ENCODE data around the gene DNAH7. TPM values are rescaled to one million over a fixed set of nuclear protein-coding genes. Genes with fewer than 3 reads are reported as not detected.

The DNAH7 gene
- total RNA-seq, 1 donor = 0.10 TPM

DNA sequence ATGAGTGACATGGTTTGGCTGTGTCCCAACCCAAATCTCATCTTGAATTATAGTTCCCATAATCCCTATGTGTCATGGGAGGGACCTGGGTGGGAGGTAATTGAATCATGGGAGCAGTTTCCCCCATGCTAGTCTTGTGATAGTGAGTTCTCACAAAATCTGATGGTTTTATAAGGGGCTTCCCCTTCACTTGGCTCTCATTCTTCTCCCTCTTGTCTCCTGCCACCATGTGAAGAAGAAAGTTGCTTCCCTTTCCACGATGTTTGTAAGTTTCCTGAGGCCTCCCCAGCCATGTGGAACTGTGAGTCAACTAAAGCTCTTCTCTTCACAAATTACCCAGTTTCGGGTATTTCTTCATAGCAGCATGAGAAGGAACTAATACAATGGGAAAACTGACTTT is 14.0 kb downstream of the DNAH7 start:
- no peaks in the 10 kb centered on the region for H3K27me3 ChIP-seq (ENCODE audit: insufficient read depth, low read length)
- H3K4me1 ChIP-seq (ENCODE audit: insufficient read depth, low read length) = no peaks in the 10 kb centered on the region
- no peaks in the 10 kb centered on the region for H3K9me3 ChIP-seq (ENCODE audit: low read depth, low read length)
- H3K4me3 ChIP-seq (ENCODE audit: low read length) = no peak overlapping the region

DNA sequence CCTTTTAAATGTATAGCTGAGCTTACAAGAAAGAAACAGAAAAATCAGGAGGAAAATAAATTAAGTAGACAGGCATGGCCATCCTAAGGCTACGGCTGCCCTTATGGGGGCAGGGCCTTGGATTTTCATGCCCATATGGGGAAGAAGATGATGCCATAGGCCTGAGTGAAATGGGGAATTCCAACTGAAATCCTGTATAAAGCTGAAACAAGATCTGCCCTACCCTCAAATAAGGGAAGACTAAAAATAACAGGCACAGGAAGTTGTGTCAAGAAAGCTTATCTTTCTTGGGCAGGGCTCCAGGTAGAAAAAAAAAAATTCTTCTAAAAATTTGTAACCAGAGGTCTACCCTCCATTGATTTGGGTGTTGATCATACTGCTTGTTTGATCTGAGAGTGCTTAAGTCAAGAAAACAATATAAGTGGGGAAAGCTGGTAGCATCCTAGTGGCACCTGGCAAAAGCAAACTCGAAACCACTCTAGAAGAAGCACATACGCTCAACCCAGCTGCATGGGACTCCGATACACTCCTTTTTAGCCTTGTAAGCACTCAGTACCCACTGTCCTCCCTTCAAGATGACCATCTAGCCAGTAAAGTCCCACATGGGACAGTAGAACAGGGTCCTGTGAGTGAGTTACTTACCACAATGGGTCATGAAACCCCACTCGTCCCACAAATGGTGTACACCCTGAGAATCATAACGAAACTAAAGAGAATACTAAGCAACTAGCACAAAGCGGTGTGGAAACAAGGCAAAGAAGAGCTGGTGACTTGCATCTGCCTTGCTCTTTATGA is 22.3 kb downstream of the DNAH7 start:
- H3K27me3 ChIP-seq (ENCODE audit: insufficient read depth, low read length) = peaks cover 1% of the 10 kb centered on the region

DNA sequence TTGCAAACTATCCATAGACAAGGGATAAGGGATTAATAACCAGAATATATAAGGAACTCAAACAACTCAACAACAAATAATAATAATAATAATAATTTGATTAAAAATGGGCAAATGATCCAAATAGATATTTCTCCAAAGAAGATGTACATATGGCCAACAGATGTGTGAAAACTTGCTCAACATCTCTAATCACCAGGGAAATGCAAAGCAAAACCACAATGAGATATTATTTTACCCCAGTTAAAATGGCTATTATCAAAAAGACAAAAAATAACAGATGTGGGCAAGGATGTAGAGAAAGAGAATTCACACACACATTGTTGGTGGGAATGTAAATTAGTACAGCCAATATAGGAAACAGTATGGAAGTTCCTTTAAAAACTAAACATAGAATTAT is 26.9 kb downstream of the DNAH7 start:
- Histone ChIP-seq H3K9me3 (ENCODE audit: low read depth, low read length) (peaks cover 43% of the 10 kb centered on the region), H3K4me3 (ENCODE audit: low read length) (no peak overlapping the region), H3K4me1 (ENCODE audit: insufficient read depth, low read length) (no peaks in the 10 kb centered on the region), H3K27me3 (ENCODE audit: insufficient read depth, low read length) (peaks cover 5% of the 10 kb centered on the region)

More for the DNA sequence above, 22.3 kb downstream of the DNAH7 start:
- H3K4me3 ChIP-seq (ENCODE audit: low read length) = no peak overlapping the region
- no peaks in the 10 kb centered on the region for H3K4me1 ChIP-seq (ENCODE audit: insufficient read depth, low read length)
- peaks cover 2% of the 10 kb centered on the region for H3K9me3 ChIP-seq (ENCODE audit: low read depth, low read length)

DNA sequence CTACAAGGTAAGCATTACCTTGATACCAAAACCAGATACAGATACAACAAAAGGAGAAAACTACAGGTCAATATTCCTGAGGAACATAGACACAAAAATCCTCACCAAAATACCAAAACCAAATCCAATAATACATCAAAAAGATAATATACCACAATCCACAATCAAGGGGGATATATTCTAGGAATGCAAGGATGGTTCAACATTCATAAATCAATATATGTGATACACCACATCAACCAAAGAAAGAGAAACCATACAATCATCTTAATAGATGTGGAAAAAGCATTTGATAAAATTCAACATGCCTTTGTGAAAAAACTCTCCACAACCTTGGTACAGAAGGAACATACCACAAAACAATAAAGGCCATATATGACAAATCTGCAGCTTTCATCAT is 28.4 kb downstream of the DNAH7 start:
- Histone ChIP-seq H3K9me3 (ENCODE audit: low read depth, low read length) (peaks cover 43% of the 10 kb centered on the region), H3K27me3 (ENCODE audit: insufficient read depth, low read length) (peaks cover 5% of the 10 kb centered on the region), H3K4me3 (ENCODE audit: low read length) (no peak overlapping the region), H3K4me1 (ENCODE audit: insufficient read depth, low read length) (no peaks in the 10 kb centered on the region)

DNA sequence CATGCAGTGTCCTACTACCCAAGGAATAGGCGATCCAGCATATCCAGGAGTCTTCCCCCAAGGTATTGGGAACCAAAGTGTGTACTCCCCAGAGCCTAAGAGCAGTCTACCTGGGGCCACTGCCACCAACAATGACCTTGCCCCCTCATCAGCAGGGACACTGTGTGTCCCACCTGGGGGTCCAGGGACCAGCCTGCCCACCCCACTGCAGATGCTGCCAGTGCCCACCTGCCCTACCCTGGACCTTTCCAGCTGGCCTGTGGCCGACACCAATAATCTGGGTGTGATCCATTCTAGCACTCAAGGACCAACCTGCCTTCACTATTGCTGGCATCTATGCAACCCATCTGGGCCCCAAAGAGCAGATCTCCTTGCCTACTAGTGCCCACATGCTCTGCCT is 32.2 kb downstream of the DNAH7 start:
- Histone ChIP-seq H3K4me1 (ENCODE audit: insufficient read depth, low read length) (no peaks in the 10 kb centered on the region), H3K4me3 (ENCODE audit: low read length) (no peak overlapping the region), H3K9me3 (ENCODE audit: low read depth, low read length) (peaks cover 43% of the 10 kb centered on the region), H3K27me3 (ENCODE audit: insufficient read depth, low read length) (peaks cover 5% of the 10 kb centered on the region)

DNA sequence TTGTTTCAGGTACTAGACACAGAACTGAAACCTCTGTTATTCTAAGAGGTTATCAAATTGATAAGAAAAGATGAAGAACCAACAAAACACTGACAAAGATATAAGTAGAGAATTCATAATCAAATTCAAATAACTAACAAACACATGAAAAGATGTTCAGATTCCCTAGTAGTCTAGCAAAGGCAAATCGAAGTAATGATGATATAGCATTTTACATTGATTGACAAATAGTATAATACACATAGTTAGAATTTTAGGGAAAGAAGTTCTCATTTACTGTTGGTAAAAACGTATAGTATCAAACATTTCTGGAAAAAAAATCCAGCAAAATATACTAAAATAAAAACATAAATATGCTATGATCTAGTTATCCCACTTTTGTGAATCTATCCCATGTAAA is 50.6 kb downstream of the DNAH7 start:
- Histone ChIP-seq H3K9me3 (ENCODE audit: low read depth, low read length) (no peaks in the 10 kb centered on the region), H3K4me1 (ENCODE audit: insufficient read depth, low read length) (no peaks in the 10 kb centered on the region), H3K27me3 (ENCODE audit: insufficient read depth, low read length) (no peaks in the 10 kb centered on the region), H3K4me3 (ENCODE audit: low read length) (no peak overlapping the region)

DNA sequence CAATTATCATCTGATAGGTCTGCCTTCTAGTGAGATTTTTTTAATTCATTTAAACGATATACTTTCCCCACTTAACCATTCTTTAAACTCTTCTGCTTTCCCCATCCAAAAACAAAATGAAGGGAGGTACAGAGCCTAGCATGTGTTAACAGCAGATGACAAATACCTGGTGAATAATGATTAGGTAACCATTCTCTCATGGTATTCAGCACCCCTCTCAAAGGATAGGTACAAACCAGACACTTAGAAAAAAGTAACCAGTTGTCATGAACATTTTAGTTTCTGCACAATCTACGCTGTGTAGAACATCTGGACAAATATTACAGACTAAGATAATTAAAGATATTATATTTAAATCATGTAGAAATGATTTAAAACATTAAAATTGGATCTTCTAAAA is 56.3 kb downstream of the DNAH7 start:
- no peaks in the 10 kb centered on the region for H3K4me1 ChIP-seq (ENCODE audit: insufficient read depth, low read length)
- H3K9me3 ChIP-seq (ENCODE audit: low read depth, low read length) = no peaks in the 10 kb centered on the region
- H3K27me3 ChIP-seq (ENCODE audit: insufficient read depth, low read length) = no peaks in the 10 kb centered on the region
- no peak overlapping the region for H3K4me3 ChIP-seq (ENCODE audit: low read length)

DNA sequence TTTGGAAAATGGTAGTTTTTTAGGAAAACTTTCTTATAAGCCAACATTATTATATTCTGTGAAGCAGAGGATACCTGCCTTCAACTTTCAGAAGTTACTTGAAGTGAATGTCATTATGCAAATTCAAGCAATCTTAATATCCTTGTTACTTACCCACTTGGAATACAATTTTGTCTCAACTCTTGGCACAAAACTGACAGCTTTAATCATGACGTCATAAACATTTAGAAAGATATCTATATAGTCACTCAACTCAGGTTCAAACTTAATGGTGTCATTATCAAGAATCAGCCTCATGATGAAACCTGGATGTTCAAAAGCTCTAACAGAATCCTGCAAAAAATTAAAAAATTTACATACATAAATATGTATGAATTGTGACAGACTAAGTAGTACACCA is 68.1 kb downstream of the DNAH7 start:
- H3K4me1 ChIP-seq (ENCODE audit: insufficient read depth, low read length) = no peaks in the 10 kb centered on the region
- H3K27me3 ChIP-seq (ENCODE audit: insufficient read depth, low read length) = no peaks in the 10 kb centered on the region
- H3K9me3 ChIP-seq (ENCODE audit: low read depth, low read length) = no peaks in the 10 kb centered on the region
- no peak overlapping the region for H3K4me3 ChIP-seq (ENCODE audit: low read length)

DNA sequence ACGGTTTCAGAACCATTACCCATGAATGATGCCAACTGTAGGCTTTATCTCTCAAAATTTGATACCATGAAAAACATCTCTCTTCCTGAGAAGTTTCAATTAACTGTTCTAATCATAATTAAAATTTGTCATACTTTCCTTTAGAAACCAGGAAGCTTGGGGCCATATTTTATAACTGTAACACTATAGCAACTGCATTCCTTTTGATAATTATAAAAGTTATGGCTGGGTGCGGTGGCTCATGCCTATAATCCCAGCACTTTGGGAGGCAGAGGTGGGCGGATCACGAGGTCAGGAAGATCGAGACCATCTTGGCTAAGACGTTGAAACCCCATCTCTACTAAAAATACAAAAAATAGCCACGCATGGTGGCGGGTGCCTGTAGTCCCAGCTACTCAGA is 70.6 kb downstream of the DNAH7 start:
- no peaks in the 10 kb centered on the region for H3K27me3 ChIP-seq (ENCODE audit: insufficient read depth, low read length)
- no peaks in the 10 kb centered on the region for H3K9me3 ChIP-seq (ENCODE audit: low read depth, low read length)
- H3K4me3 ChIP-seq (ENCODE audit: low read length) = no peak overlapping the region
- H3K4me1 ChIP-seq (ENCODE audit: insufficient read depth, low read length) = no peaks in the 10 kb centered on the region

DNA sequence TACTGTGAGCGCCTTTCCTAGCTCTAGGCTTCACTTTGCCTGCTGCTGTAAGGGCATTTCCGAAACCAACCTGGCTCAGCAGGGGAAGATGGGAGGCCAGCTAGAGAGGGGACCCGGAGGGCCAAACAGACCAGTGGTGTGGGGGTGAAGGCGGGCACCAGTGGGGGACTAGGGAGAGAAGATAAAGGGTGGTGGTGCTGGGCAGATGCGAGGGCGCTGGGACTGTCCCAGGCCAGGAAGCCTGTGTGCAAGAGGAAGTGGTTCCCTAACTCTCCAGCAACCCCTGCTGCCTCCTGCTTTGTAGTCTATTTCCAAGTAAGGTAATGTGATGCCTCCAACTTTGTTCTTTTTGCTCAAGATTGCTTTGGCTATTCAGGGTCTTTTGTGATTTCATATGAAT is 73.1 kb downstream of the DNAH7 start:
- H3K27me3 ChIP-seq (ENCODE audit: insufficient read depth, low read length) = no peaks in the 10 kb centered on the region
- no peak overlapping the region for H3K4me3 ChIP-seq (ENCODE audit: low read length)
- H3K4me1 ChIP-seq (ENCODE audit: insufficient read depth, low read length) = no peaks in the 10 kb centered on the region
- no peaks in the 10 kb centered on the region for H3K9me3 ChIP-seq (ENCODE audit: low read depth, low read length)

DNA sequence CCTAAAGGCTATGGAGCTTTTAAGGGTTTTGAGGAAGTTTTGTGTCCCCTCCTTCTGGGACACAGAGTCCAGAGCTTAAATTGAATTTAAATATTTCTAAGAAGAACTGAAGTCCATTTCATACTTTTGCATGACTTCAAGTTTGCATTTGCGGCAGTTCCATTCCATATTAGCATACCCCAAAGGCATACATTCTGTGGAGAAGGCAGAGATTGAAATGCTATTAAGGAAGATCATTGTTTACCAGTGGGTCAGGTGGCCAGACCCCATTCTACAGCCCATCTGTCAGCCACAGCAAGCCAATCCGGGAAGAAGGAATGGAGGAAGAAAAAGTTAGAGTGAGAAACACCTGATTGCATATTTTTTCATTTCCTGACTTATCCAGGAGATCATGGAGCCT is 75.0 kb downstream of the DNAH7 start:
- H3K4me1 ChIP-seq (ENCODE audit: insufficient read depth, low read length) = no peaks in the 10 kb centered on the region
- H3K4me3 ChIP-seq (ENCODE audit: low read length) = no peak overlapping the region
- H3K9me3 ChIP-seq (ENCODE audit: low read depth, low read length) = no peaks in the 10 kb centered on the region
- no peaks in the 10 kb centered on the region for H3K27me3 ChIP-seq (ENCODE audit: insufficient read depth, low read length)

DNA sequence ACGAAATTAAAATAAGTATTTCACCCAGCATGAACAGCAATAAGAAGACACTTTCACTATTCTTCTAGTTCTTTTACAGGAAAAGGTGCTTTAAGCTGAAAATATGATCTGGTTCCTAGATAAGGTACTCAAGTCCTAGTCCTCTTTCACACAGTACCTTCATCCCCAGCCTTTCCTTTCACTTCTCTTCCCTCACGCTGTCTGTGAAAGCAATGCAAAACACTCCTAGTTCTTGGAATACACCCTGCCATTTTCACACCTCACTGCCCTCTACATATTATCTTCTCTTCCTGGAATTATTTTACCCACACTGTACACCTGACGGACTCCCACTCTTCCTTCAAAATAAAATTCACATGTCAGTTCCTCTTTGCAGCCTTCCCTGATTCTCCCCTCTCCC is 82.9 kb downstream of the DNAH7 start:
- Histone ChIP-seq H3K4me1 (ENCODE audit: insufficient read depth, low read length) (no peaks in the 10 kb centered on the region), H3K9me3 (ENCODE audit: low read depth, low read length) (no peaks in the 10 kb centered on the region), H3K27me3 (ENCODE audit: insufficient read depth, low read length) (no peaks in the 10 kb centered on the region), H3K4me3 (ENCODE audit: low read length) (no peak overlapping the region)

DNA sequence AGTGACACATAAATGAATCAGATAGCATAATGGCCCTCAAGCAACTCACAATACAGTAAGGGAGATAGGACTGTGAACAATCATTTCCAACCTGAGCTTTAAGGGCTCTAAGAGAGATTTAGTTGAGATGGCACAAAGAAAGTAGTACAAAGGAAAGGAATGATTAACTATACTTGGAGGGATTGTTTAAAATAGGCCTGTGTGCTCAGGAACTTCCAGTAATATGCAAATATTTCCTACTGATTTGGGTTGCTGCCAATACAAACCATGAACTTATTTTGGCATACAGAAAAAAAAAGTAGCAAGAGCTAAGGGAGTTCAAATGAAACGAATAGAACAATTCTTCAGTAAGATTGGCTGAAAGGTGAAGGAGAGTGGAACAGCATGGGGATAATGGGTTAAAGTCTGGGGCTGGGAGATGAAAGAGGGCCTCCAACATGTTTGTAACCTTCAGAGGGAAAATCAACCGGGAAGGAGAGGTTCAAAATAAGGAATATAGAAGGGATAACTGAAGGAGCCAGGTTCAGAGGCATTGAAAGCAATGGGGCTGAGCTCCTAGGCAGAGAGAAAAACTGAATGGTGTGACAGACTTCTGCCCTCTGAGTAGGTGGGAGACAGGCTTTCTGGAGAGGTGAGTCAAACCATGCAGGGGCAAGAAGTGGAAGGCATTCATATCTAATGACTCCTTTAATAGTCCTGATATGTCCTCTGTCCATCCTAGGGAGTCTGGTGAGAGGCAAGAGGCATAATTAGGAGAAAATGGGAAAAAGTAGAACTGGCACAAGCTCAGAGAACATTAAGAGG is 83.5 kb downstream of the DNAH7 start:
- Histone ChIP-seq H3K27me3 (ENCODE audit: insufficient read depth, low read length) (no peaks in the 10 kb centered on the region), H3K4me3 (ENCODE audit: low read length) (no peak overlapping the region), H3K4me1 (ENCODE audit: insufficient read depth, low read length) (no peaks in the 10 kb centered on the region), H3K9me3 (ENCODE audit: low read depth, low read length) (no peaks in the 10 kb centered on the region)

DNA sequence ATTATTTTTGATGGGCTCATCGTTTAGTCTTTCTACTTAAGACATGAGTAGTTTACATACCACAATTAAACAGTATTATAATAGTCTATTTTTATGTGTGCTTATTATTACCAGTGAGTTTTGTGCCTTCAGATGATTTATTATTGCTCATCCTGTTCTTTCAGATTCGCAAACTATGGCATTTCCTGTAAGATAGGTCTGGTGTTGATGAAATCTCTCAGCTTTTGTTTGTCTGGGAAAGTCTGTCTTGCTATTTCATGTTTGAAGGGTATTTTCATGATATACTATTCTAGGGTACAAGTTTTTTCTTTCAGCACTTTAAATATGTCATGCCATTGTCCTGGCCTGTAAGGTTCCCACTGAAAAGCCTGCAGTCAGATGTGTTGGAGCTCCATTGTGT is 101.3 kb downstream of the DNAH7 start:
- Histone ChIP-seq H3K9me3 (ENCODE audit: low read depth, low read length) (no peaks in the 10 kb centered on the region), H3K4me1 (ENCODE audit: insufficient read depth, low read length) (peaks cover 1% of the 10 kb centered on the region), H3K27me3 (ENCODE audit: insufficient read depth, low read length) (peaks cover 2% of the 10 kb centered on the region), H3K4me3 (ENCODE audit: low read length) (no peak overlapping the region)

DNA sequence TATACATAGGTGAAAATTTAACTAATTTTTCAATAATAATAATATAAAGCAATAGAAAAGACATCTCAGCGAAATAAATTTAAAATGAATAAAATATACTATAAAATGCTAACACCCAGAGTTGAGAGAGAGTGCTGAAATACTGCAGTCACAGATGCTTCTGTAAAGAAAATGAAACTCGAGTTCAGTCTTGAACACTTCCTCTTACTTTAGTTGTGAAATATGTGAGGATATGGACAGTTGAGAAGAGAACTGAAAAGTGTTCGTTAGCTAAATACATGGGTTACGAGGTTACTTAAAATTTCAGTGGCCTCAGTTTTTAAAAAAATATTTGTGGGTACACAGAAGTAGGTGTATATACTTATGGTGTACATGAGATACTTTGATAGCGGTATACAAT is 106.8 kb downstream of the DNAH7 start:
- Histone ChIP-seq H3K4me3 (ENCODE audit: low read length) (no peak overlapping the region), H3K9me3 (ENCODE audit: low read depth, low read length) (no peaks in the 10 kb centered on the region), H3K27me3 (ENCODE audit: insufficient read depth, low read length) (peaks cover 2% of the 10 kb centered on the region), H3K4me1 (ENCODE audit: insufficient read depth, low read length) (peaks cover 4% of the 10 kb centered on the region)

DNA sequence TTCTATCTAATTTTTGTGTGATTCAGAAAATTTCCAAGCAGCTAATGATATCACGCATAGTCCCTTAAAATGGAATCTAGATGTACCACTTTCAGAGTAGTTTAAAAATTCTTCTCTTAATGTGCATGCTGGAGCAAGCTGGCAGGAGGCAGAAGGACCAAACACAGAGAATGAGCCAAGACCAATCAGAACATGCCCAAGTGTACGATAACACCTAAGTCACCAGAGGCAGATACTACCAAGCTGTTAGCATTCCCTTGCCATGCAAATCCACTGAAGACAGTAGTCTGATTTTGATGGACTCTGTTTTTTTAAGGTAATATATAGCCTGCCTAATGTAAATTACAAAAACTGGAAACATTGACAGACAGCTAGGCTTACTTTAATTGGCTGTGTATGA is 109.3 kb downstream of the DNAH7 start:
- no peaks in the 10 kb centered on the region for H3K9me3 ChIP-seq (ENCODE audit: low read depth, low read length)
- H3K4me1 ChIP-seq (ENCODE audit: insufficient read depth, low read length) = peaks cover 4% of the 10 kb centered on the region
- no peaks in the 10 kb centered on the region for H3K27me3 ChIP-seq (ENCODE audit: insufficient read depth, low read length)
- H3K4me3 ChIP-seq (ENCODE audit: low read length) = no peak overlapping the region
